Measurements from ENCODE around the gene TSPAN15.
"Not testable (repeated sequence)": the region's sequence is repeated elsewhere in the genome, so short reads cannot be mapped to it uniquely, and the experiment has no call there.

DNA sequence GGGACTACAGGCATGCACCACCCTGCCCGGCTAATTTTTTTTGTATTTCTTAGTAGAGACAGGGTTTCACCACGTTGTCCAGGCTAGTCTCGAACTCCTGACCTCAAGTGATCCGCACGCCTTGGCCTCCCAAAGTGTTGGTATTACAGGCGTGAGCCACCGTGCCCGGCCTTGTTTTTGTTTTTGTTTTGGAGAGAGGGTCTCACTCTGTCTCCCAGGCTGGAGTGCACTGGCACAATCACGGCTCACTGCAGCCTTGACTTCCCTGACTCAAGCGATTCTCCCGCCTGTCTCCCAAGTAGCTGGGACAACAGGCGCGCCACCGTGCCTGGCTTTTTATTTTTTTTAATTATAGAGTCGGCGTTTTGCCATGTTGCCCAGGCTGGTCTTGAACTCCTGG is 870 bp upstream of the TSPAN15 start:
- TF ChIP-seq POLR2AphosphoS5 (IDR thresholded peaks at IDR 0.05): not testable (repeated sequence)
- TF ChIP-seq, protein P1, sequence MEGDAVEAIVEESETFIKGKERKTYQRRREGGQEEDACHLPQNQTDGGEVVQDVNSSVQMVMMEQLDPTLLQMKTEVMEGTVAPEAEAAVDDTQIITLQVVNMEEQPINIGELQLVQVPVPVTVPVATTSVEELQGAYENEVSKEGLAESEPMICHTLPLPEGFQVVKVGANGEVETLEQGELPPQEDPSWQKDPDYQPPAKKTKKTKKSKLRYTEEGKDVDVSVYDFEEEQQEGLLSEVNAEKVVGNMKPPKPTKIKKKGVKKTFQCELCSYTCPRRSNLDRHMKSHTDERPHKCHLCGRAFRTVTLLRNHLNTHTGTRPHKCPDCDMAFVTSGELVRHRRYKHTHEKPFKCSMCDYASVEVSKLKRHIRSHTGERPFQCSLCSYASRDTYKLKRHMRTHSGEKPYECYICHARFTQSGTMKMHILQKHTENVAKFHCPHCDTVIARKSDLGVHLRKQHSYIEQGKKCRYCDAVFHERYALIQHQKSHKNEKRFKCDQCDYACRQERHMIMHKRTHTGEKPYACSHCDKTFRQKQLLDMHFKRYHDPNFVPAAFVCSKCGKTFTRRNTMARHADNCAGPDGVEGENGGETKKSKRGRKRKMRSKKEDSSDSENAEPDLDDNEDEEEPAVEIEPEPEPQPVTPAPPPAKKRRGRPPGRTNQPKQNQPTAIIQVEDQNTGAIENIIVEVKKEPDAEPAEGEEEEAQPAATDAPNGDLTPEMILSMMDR (IDR thresholded peaks at IDR 0.05): not testable (repeated sequence)

All from breast epithelium (tissue), 3 donors.